Naive B cell (primary cell): Measurements from ENCODE around the gene PALLD. TPM values are rescaled to one million over a fixed set of nuclear protein-coding genes. Genes with fewer than 3 reads are reported as not detected.
"Not testable (repeated sequence)": the region's sequence is repeated elsewhere in the genome, so short reads cannot be mapped to it uniquely, and the experiment has no call there.

Experiments used
- ATAC-seq, 2 donors: fragments of 150-1000 bp; cut with Tn5 transposase; 2 replicates each; pipeline ENCODE4 v1.10.0; 2021; ENCODE audit warnings: low read depth in 2 of 2, mild to moderate bottlenecking in 2 of 2, moderate library complexity in 2 of 2
- DNase-seq: peaks from one replicate; pipeline ENCODE4 v3.0.0; 2022
- H3K27ac Mint-ChIP-seq, 6 donors: one replicate each; pipeline ENCODE4 v1.8.0; 2020 to 2022; ENCODE audit warnings: mild to moderate bottlenecking in 6 of 6, mixed read lengths in 6 of 6, moderate library complexity in 5 of 6, inconsistent platforms in 2 of 6
- H3K27me3 Mint-ChIP-seq, 3 donors: one replicate each; pipeline ENCODE4 v1.8.0; 2021 to 2022; ENCODE audit warnings: mixed read lengths in 3 of 3, mild to moderate bottlenecking in 1 of 3
- H3K36me3 Mint-ChIP-seq, 2 donors: one replicate each; pipeline ENCODE4 v1.8.0; 2020 to 2022; ENCODE audit warnings: mixed read lengths in 2 of 2, inconsistent platforms in 1 of 2, mild to moderate bottlenecking in 1 of 2
- H3K4me1 Mint-ChIP-seq, 3 donors: one replicate each; pipeline ENCODE4 v1.8.0; 2020 to 2022; ENCODE audit warnings: mixed read lengths in 3 of 3, inconsistent platforms in 1 of 3, mild to moderate bottlenecking in 1 of 3, moderate library complexity in 1 of 3
- H3K4me3 Mint-ChIP-seq, 8 donors: one replicate each; pipeline ENCODE4 v1.8.0; 2020 to 2022; ENCODE audit warnings: mild to moderate bottlenecking in 8 of 8, mixed read lengths in 8 of 8, moderate library complexity in 8 of 8, inconsistent platforms in 2 of 8
- H3K9me3 Mint-ChIP-seq, 7 donors: one replicate each; pipeline ENCODE4 v1.8.0; 2020 to 2022; ENCODE audit warnings: mixed read lengths in 7 of 7, mild to moderate bottlenecking in 5 of 7, inconsistent platforms in 2 of 7, moderate library complexity in 1 of 7
- polyA plus RNA-seq, 6 donors: library from polyadenylated mRNA; unstranded; fragments of 300-500 nt; fragmentation: Illumina TruSeq; gene quantifications; one replicate each; pipeline ENCODE4 v1.2.3, GENCODE V29; 2021; ENCODE audit warnings: low read depth in 6 of 6

The PALLD gene
- polyA plus RNA-seq, 6 donors from 2014 or later = 0.58 to 0.83 (median 0.78) TPM; not detected in 2

DNA sequence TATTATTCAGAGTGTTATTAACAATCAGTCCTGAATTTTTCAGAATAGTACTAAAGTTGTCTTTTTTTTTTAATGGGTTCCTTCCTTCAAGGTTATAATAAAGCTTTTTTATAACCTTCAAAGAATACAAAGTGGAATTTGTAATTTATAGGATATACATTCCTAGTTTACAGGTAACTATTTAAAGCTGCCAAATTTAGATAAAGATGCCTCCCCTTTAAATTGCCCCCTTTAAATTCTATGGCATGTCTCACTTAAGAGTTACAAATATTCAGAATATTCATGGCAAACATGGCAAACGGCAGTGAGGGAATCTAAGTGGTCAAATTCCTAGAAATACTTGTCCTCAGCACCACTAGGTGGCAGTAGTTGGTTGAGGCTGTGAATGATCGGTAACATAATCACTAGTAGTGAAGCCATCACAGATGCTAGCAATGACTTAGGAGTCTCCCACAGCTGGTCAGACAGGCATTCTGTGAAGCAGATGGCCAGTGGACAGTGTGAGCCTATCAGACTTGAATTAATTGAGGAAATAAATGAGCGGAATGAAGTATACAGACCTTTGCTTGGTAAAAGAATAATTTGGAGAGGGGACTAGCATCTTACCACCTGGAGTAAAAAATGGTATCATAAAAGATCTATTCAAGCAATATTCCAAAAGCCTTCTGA lies 426.8 kb downstream of the PALLD start:
- ATAC-seq = peak; percentile 28 to 58
- Mint-ChIP-seq H3K27ac (no peak overlapping the region), H3K4me3 (no peak overlapping the region), H3K4me1 (peaks cover 0 to 2% (median 0%) of the 10 kb centered on the region in 3 donors), H3K27me3 (no peaks in the 10 kb centered on the region), H3K36me3 (no peaks in the 10 kb centered on the region), H3K9me3 (no peaks in the 10 kb centered on the region)
- DNase-seq = peak; percentile 44

- H3K36me3 Mint-ChIP-seq = no peaks in the 10 kb centered on the region
- H3K27ac Mint-ChIP-seq = no peak overlapping the region
- no peak overlapping the region for H3K4me3 Mint-ChIP-seq
- no peaks in the 10 kb centered on the region for H3K9me3 Mint-ChIP-seq
- DNase-seq (no peak), ATAC-seq (no peak)
- H3K4me1 Mint-ChIP-seq = peaks cover 0 to 2% (median 0%) of the 10 kb centered on the region in 3 donors
- no peaks in the 10 kb centered on the region for H3K27me3 Mint-ChIP-seq
Observed at GRCh38 chr4:168924667-168925066, 427.8 kb downstream of the PALLD start.

DNA sequence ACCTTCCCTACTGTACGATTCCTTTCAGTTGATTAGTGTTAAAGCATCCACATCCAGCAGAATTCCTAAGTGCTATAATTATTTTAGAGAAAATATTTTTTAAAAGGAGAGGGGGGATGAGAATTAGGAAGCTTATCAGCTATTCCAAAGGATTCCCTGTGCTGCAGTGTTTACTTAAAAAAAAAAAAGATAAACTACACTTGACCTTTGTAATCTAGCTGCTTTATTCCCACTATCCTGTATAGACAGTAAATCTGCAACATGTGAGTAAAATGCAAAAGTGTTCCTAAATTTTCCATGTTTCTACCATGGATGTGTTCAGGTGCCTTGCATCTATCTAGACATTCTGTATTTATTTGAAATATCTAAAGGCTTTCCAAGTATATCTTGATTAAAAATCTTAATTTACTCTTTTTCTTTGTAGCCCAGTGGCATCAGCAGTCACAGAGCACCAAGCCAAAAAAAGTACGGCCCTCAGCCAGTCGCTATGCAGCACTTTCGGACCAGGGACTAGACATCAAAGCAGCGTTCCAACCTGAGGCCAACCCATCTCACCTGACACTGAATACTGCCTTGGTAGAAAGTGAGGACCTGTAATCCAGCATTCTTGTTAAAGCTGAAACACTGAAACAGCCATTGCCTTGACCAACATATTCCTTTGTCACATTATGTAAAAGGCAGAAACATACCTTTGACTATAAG lies 429.1 kb downstream of the PALLD start:
- H3K27ac Mint-ChIP-seq = no peak overlapping the region
- DNase-seq (no peak), ATAC-seq (no peak)
- no peaks in the 10 kb centered on the region for H3K27me3 Mint-ChIP-seq
- H3K36me3 Mint-ChIP-seq = no peaks in the 10 kb centered on the region
- H3K9me3 Mint-ChIP-seq = peaks cover 0 to 5% (median 0%) of the 10 kb centered on the region in 7 donors
- no peak overlapping the region for H3K4me3 Mint-ChIP-seq
- H3K4me1 Mint-ChIP-seq = peaks cover 0 to 2% (median 0%) of the 10 kb centered on the region in 3 donors

- no peak overlapping the region for H3K4me3 Mint-ChIP-seq
- peaks cover 0 to 4% (median 2%) of the 10 kb centered on the region in 3 donors for H3K4me1 Mint-ChIP-seq
- peak overlapping the region in 1 of 6 donors; percentile 55 for H3K27ac Mint-ChIP-seq
- DNase-seq = no peak
- peaks cover 9 to 21% of the 10 kb centered on the region in 2 donors for H3K36me3 Mint-ChIP-seq
- H3K9me3 Mint-ChIP-seq = peaks cover 12 to 27% (median 19%) of the 10 kb centered on the region in 7 donors
- H3K27me3 Mint-ChIP-seq = no peaks in the 10 kb centered on the region
- no peak for ATAC-seq
Observed at GRCh38 chr4:168928346-168928745, 431.5 kb downstream of the PALLD start.

- H3K4me3 Mint-ChIP-seq = no peak overlapping the region
- H3K27ac Mint-ChIP-seq = no peak overlapping the region
- H3K27me3 Mint-ChIP-seq = no peaks in the 10 kb centered on the region
- DNase-seq (no peak), ATAC-seq (no peak)
- H3K4me1 Mint-ChIP-seq = peaks cover 0 to 4% (median under 1%) of the 10 kb centered on the region in 3 donors
- H3K9me3 Mint-ChIP-seq = peaks cover 12 to 32% (median 25%) of the 10 kb centered on the region in 7 donors
- peaks cover 9 to 27% of the 10 kb centered on the region in 2 donors for H3K36me3 Mint-ChIP-seq
Observed at GRCh38 chr4:168928875-168929274, 432.0 kb downstream of the PALLD start.

- H3K27me3 Mint-ChIP-seq = no peaks in the 10 kb centered on the region
- DNase-seq (no peak), ATAC-seq (no peak)
- peak overlapping the region in 1 of 8 donors; percentile 22 for H3K4me3 Mint-ChIP-seq
- H3K36me3 Mint-ChIP-seq = peaks cover 17 to 38% of the 10 kb centered on the region in 2 donors
- H3K9me3 Mint-ChIP-seq = peaks cover 12 to 44% (median 34%) of the 10 kb centered on the region in 7 donors
- H3K4me1 Mint-ChIP-seq = peaks cover 0 to 4% (median 0%) of the 10 kb centered on the region in 3 donors
- no peak overlapping the region for H3K27ac Mint-ChIP-seq
Observed at GRCh38 chr4:168930413-168931196, 433.8 kb downstream of the PALLD start.

DNA sequence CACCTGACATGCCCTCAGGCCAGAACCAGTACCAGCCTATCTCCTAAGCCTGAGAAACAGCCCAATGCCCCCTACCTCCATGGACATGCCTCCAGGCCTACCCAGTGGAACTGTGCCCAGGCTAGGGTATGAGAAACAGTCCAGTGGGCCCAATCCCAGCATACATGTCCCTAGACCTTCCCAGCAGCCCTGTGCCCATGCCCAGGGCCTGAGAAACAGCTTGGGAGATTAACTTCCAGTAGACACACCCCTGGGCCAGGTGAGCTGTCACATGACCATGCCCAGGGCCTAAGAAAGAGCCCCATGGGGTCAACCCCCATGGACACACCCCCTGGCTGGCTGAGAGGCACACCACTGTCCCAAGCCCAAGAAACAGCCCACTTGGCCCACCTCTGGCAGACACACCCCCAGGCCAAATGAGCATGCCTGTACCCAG lies 434.4 kb downstream of the PALLD start:
- ATAC-seq (no peak), DNase-seq (no peak)
- Mint-ChIP-seq H3K9me3 (peaks cover 12 to 48% (median 34%) of the 10 kb centered on the region in 7 donors), H3K4me3 (no peak overlapping the region), H3K36me3 (peaks cover 17 to 40% of the 10 kb centered on the region in 2 donors), H3K27me3 (no peaks in the 10 kb centered on the region), H3K27ac (no peak overlapping the region), H3K4me1 (peaks cover 0 to 4% (median 0%) of the 10 kb centered on the region in 3 donors)

DNA sequence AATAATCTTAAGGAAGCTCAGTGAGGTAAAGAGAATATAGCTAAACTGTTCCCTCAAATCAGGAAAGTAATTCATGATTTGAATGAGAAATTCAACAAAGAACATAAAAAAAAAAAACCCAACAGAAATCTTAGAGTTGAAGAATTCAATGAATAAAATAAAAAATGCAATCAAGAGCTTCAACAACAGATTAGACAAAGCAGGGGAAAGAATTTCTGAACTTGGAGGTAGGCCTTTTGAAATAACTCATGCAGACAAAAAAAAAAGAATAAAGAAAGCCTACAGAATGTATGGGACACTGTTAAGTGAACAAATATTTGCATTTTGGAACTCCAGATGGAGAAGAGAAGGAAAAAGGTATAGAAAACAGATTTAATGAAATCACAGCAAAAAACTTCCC lies 435.3 kb downstream of the PALLD start:
- H3K9me3 Mint-ChIP-seq = peaks cover 16 to 57% (median 42%) of the 10 kb centered on the region in 7 donors
- DNase-seq = no peak

DNA sequence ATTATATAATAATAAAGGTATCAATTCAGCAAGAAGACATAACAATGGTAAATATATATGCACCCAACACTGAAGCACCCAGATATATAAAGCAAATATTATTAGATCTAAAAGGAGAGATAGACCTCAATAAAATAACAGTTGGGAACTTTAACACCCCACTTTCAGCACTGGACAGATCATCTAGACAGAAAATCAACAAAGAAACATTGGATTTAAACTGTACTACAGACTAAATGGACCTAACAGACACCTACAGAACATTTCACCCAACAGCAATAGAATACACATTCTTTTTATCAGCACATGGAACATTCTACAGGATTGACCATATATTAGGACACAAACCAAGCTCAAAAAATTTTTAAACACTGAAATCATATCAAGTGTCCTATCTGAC lies 436.6 kb downstream of the PALLD start:
- Mint-ChIP-seq H3K4me1 (peaks cover 0 to 4% (median 0%) of the 10 kb centered on the region in 3 donors), H3K9me3 (peaks cover 24 to 70% (median 55%) of the 10 kb centered on the region in 7 donors), H3K27ac (no peak overlapping the region), H3K27me3 (no peaks in the 10 kb centered on the region), H3K4me3 (no peak overlapping the region), H3K36me3 (peaks cover 21 to 61% of the 10 kb centered on the region in 2 donors)
- ATAC-seq = no peak
- no peak for DNase-seq

More for the DNA sequence above, 435.3 kb downstream of the PALLD start:
- H3K4me3 Mint-ChIP-seq = no peak overlapping the region
- peaks cover 0 to 4% (median 0%) of the 10 kb centered on the region in 3 donors for H3K4me1 Mint-ChIP-seq
- H3K27ac Mint-ChIP-seq = no peak overlapping the region
- ATAC-seq = no peak
- H3K27me3 Mint-ChIP-seq = no peaks in the 10 kb centered on the region
- H3K36me3 Mint-ChIP-seq = peaks cover 17 to 49% of the 10 kb centered on the region in 2 donors

DNA sequence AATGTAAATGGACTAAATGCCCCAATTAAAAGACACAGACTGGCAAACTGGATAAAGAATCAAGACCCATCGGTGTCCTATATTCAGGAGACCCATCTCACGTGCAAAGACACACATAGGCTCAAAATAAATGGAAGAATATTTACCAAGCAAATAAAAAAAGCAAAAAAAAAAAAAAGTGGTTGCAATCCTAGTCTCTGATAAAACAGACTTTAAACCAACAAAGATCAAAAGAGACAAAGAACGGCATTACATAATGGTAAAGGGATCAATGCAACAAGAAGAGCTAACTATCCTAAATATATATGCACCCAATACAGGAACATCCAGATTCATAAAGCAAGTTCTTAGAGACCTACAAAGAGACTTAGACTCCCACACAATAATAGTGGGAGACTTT lies 440.6 kb downstream of the PALLD start:
- Mint-ChIP-seq H3K36me3 (peaks cover 27 to 71% of the 10 kb centered on the region in 2 donors), H3K9me3 (peaks cover 20 to 84% (median 69%) of the 10 kb centered on the region in 7 donors)
- ATAC-seq, H3K27ac Mint-ChIP-seq, H3K4me1 Mint-ChIP-seq, H3K4me3 Mint-ChIP-seq, DNase-seq, H3K27me3 Mint-ChIP-seq: not testable (repeated sequence)

GRCh38 chr4:168942985-168943384 lies 446.1 kb downstream of the PALLD start:
- Mint-ChIP-seq H3K4me1 (no peaks in the 10 kb centered on the region), H3K9me3 (peaks cover 6 to 40% (median 22%) of the 10 kb centered on the region in 7 donors), H3K4me3 (no peak overlapping the region), H3K36me3 (peaks cover 19 to 26% of the 10 kb centered on the region in 2 donors), H3K27ac (no peak overlapping the region), H3K27me3 (no peaks in the 10 kb centered on the region)
- DNase-seq = no peak
- no peak for ATAC-seq

DNA sequence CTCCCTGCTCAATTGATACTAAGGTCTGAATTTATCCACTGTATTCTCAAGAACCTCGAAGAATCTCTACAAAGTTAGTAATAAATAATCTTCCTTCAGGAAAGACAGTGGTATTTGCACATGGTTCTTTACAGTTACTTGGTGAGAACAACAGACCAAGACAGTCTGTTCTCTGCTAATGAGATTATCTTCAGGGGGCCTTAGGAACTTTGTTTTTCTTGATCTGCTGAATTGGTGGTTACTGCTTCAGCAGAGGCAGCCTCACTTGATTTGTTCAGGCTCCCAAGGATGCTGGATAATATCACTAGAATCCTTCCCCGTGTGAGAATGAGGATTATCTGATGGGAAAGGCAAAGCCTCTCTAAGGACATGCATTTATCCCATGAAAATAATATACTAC lies 448.4 kb downstream of the PALLD start:
- Mint-ChIP-seq H3K9me3 (peaks cover 0 to 21% (median 12%) of the 10 kb centered on the region in 7 donors), H3K4me3 (no peak overlapping the region), H3K36me3 (peaks cover 3 to 10% of the 10 kb centered on the region in 2 donors), H3K4me1 (no peaks in the 10 kb centered on the region), H3K27ac (no peak overlapping the region), H3K27me3 (no peaks in the 10 kb centered on the region)
- DNase-seq (no peak), ATAC-seq (no peak)

- H3K27me3 Mint-ChIP-seq, H3K4me3 Mint-ChIP-seq: not testable (repeated sequence)
Observed at GRCh38 chr4:168952821-168953246, 456.0 kb downstream of the PALLD start.

More at GRCh38 chr4:168952821-168953246, 456.0 kb downstream of the PALLD start:
- not testable (repeated sequence) for ATAC-seq, H3K4me1 Mint-ChIP-seq, DNase-seq, H3K27ac Mint-ChIP-seq
- Mint-ChIP-seq H3K36me3 (peaks cover 5 to 17% of the 10 kb centered on the region in 2 donors), H3K9me3 (peaks cover 0 to 23% (median 10%) of the 10 kb centered on the region in 7 donors)
